Smooth muscle cell of the coronary artery (primary cell): ENCODE measurements around the gene CLHC1. TPM values are rescaled to one million over a fixed set of nuclear protein-coding genes. Genes with fewer than 3 reads are reported as not detected.

Source experiments
- total RNA-seq: library from RNA; depleted of rRNA; stranded (reverse); fragments of >200 nt; gene quantifications from 2 replicates; pipeline ENCODE4 v1.2.3, GENCODE V29; 2014; ENCODE audit warnings: low replicate concordance

CLHC1 gene
- total RNA-seq, result 5.6 and 12.1 TPM in 2 replicates

DNA sequence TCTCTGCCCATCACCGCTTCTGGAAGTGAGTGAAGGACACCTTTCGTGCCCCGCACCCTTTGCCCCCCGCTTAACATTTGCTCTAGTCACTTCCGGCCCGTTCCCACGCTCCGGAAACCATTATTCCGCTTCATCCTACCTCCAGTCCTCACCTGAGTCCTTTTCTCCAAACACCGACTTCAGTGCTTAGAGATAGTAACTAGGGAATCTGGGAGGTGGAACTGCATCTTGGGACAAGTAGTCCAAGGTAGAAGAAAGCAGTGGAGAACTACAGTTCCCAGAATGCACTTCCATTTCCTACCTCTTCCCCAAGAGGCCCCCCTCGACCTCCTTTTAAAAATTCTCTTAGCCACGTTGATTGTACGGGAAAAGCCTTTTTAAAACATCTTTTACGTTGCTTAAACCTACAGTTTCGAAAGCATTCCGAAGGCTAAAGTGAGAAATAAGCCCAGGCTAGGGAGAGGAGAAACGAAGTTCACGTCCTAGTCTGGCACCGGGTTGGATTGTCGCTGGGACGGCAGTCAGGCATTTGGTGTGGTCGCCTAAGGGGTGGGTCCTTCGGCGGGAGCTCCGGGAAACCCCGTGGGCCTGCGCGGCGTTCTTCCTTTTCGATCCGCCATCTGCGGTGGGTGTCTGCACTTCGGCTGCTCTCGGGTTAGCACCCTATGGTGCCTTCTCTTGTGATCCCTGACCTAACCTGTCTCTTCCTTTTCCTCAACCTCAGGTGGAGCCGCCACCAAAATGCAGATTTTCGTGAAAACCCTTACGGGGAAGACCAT lies at the start of gene CLHC1, which contains the start of gene RPS27A:
CLHC1 (minus strand) TSS at position 210 of the 779 bp plus-strand sequence. CDS start 9,882 bp downstream, outside the sequence.
RPS27A (plus strand) TSS at position 605 of the 779 bp plus-strand sequence; CDS start at position 742, 137 bp downstream.

DNA sequence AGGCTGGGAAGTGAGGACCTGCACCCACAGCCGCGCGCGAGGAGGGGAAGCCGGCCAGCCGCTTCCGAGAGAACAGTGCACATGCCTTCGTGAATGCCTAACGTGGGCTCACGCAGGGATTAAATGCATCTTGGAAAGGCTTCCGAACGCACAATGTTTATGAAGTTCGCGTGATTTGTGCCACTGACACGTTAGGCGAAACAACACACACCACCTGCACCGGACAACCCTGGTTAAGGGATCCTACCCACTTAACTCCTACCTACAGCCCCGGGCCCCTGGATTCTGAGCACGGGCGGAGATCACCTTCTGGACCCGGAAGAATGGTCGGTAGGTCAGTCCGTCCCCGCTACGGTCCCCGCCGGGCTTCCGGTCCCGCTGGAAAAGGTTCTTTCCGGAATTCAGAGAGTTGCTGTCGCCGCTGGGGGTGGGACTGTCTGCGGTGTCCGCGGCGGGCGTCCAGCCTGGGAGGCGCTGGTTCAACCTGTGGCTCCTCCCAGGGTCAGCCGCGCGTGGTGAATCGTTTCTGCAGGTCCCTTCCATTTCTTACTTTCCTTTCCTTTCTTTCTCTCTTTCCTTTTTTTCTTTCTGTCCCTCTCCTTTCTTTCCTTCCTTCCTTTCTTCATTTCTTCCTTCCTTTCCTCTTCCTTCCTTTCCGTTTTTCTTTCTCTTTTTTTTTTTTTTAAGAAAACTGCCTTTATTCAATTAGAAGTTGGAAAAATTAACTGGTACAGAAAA lies 37.0 kb upstream of the CLHC1 start, which contains the start of gene MTIF2:
MTIF2 (minus strand) TSS at position 325 of the 738 bp plus-strand sequence. CDS start 5,373 bp downstream, outside the sequence.

Other genes with a start within 250 kb of the CLHC1 start
- 113 and 127 TPM in 2 replicates for gene RTN4, start 181.8 kb downstream of the CLHC1 start, total RNA-seq
- 625 and 765 TPM in 2 replicates for gene RPS27A, start 395 bp upstream of the CLHC1 start, total RNA-seq
- gene MTIF2, start 36.9 kb upstream of the CLHC1 start, total RNA-seq, result 27.6 and 30.3 TPM in 2 replicates
- 21.9 and 30.4 TPM in 2 replicates for gene CCDC88A, start 187.6 kb upstream of the CLHC1 start, total RNA-seq